ENCODE results near the gene CPT1A. TPM values are rescaled to one million over a fixed set of nuclear protein-coding genes. Genes with fewer than 3 reads are reported as not detected.

Gene CPT1A
- total RNA-seq, 2 donors from 2014 or later, result 53.1 to 56.3 TPM

- no peak overlapping the region for H3K27ac ChIP-seq
- TF ChIP-seq CTCF (IDR thresholded peaks at IDR 0.05), result no peak
- no peaks in the 10 kb centered on the region for H3K27me3 ChIP-seq
- peaks cover 97% of the 10 kb centered on the region for H3K36me3 ChIP-seq
- no peaks in the 10 kb centered on the region for H3K4me1 ChIP-seq
- DNase-seq (ENCODE audit: low spot score), result no peak
- H3K9me3 ChIP-seq, result no peaks in the 10 kb centered on the region
- no peak overlapping the region for H3K4me3 ChIP-seq
Measured at GRCh38 chr11:68761801-68762200, 79.9 kb downstream of the CPT1A start.

GRCh38 chr11:68759991-68760390 lies 81.7 kb downstream of the CPT1A start:
- peaks cover 90% of the 10 kb centered on the region for H3K36me3 ChIP-seq
- no peaks in the 10 kb centered on the region for H3K4me1 ChIP-seq
- no peak for TF ChIP-seq CTCF (IDR thresholded peaks at IDR 0.05)
- DNase-seq (ENCODE audit: low spot score), result no peak
- H3K9me3 ChIP-seq, result no peaks in the 10 kb centered on the region
- H3K4me3 ChIP-seq, result no peak overlapping the region
- H3K27me3 ChIP-seq, result no peaks in the 10 kb centered on the region
- H3K27ac ChIP-seq, result no peak overlapping the region

- peaks cover 77% of the 10 kb centered on the region for H3K36me3 ChIP-seq
- TF ChIP-seq CTCF (IDR thresholded peaks at IDR 0.05), result no peak
- no peaks in the 10 kb centered on the region for H3K4me1 ChIP-seq
- no peak for DNase-seq (ENCODE audit: low spot score)
- no peaks in the 10 kb centered on the region for H3K9me3 ChIP-seq
- H3K27ac ChIP-seq, result no peak overlapping the region
- no peak overlapping the region for H3K4me3 ChIP-seq
- H3K27me3 ChIP-seq, result no peaks in the 10 kb centered on the region
Measured at GRCh38 chr11:68757711-68758110, 84.0 kb downstream of the CPT1A start.

- Histone ChIP-seq H3K36me3 (peaks cover 63% of the 10 kb centered on the region), H3K27ac (no peak overlapping the region), H3K4me1 (peaks cover 0 to 9% of the 10 kb centered on the region in 2 donors), H3K9me3 (no peaks in the 10 kb centered on the region), H3K4me3 (no peak overlapping the region), H3K27me3 (no peaks in the 10 kb centered on the region)
- DNase-seq (ENCODE audit: low spot score), result no peak
- no peak for TF ChIP-seq CTCF (IDR thresholded peaks at IDR 0.05)
Measured at GRCh38 chr11:68756171-68756766, 85.4 kb downstream of the CPT1A start.

GRCh38 chr11:68753300-68753699 lies 88.4 kb downstream of the CPT1A start:
- DNase-seq (ENCODE audit: low spot score), result no peak
- H3K36me3 ChIP-seq, result peaks cover 33% of the 10 kb centered on the region
- no peaks in the 10 kb centered on the region for H3K27me3 ChIP-seq
- H3K27ac ChIP-seq, result no peak overlapping the region
- no peak for TF ChIP-seq CTCF (IDR thresholded peaks at IDR 0.05)
- H3K4me3 ChIP-seq, result no peak overlapping the region
- H3K4me1 ChIP-seq, result peaks cover 0 to 26% of the 10 kb centered on the region in 2 donors
- H3K9me3 ChIP-seq, result no peaks in the 10 kb centered on the region

- Histone ChIP-seq H3K36me3 (peaks cover 14% of the 10 kb centered on the region), H3K4me1 (peaks cover 0 to 26% of the 10 kb centered on the region in 2 donors), H3K27me3 (no peaks in the 10 kb centered on the region), H3K27ac (peak within 1 kb of the TSS in 1 of 2 donors; percentile 21), H3K9me3 (no peaks in the 10 kb centered on the region), H3K4me3 (peak within 1 kb of the TSS; percentile 36 to 53)
- no peak for TF ChIP-seq CTCF (IDR thresholded peaks at IDR 0.05)
- peak; percentile 74 for DNase-seq (ENCODE audit: low spot score)
Measured at GRCh38 chr11:68751331-68751856, 90.3 kb downstream of the CPT1A start, which contains the start of gene TESMIN. TSS of gene TESMIN (minus strand) at chr11:68751520. CDS start at chr11:68750660, 860 bp downstream.

Measured in right atrium auricular region (tissue), 2 donors.